H1 (cell line): Measurements from ENCODE around the gene PCDH9. TPM values are rescaled to one million over a fixed set of nuclear protein-coding genes. Genes with fewer than 3 reads are reported as not detected.
"Not testable (repeated sequence)": the region's sequence is repeated elsewhere in the genome, so short reads cannot be mapped to it uniquely, and the experiment has no call there.

Experiments used
- CTCF ChIA-PET: fragments of 300-600 bp; sonication (Branson Sonifier 250); formaldehyde crosslinking; loops from one replicate; lab custom pipeline; 2021; ENCODE audit not compliant: partially characterized antibody; lab: Charles Lee
- POLR2A ChIA-PET: fragments of 300-600 bp; sonication (Branson Sonifier 250); formaldehyde crosslinking; loops from one replicate; lab custom pipeline; 2021; ENCODE audit warnings: inconsistent platforms; ENCODE audit not compliant: partially characterized antibody; lab: Charles Lee
- DNase-seq, 2 experiments: peaks; one replicate each; pipeline versions ENCODE4 v3.0.0 to v3.0.0-alpha.2; 2010 to 2022; ENCODE audit warnings: low spot score in 2 of 2, low read depth in 1 of 2, mixed read lengths in 1 of 2
- FAIRE-seq: peaks from 2 replicates; lab custom pipeline; 2011; peaks lifted over from hg19 to GRCh38; lab: Jason Lieb, UNC
- H2AFZ ChIP-seq: 2 replicates; pipeline ENCODE4 v1.8.1; 2012; ENCODE audit warnings: low read length, inconsistent platforms
- H2AK5ac ChIP-seq: 2 replicates; pipeline ENCODE4 v1.6.1; 2013; ENCODE audit warnings: low read depth, low read length
- H2BK120ac ChIP-seq: replicated peaks from 2 replicates; pipeline ENCODE3; 2013; ENCODE audit warnings: low read depth, low read length, inconsistent platforms
- H2BK12ac ChIP-seq: 2 replicates; pipeline ENCODE4 v1.6.1; 2013; ENCODE audit warnings: low read depth, low read length
- H2BK15ac ChIP-seq: 2 replicates; pipeline ENCODE4 v1.6.1; 2013; ENCODE audit warnings: low read length
- H2BK20ac ChIP-seq: 2 replicates; pipeline ENCODE4 v1.6.1; 2013; ENCODE audit warnings: low read length
- H2BK5ac ChIP-seq: 2 replicates; pipeline ENCODE4 v1.6.1; 2013; ENCODE audit warnings: low read depth, low read length
- H3K14ac ChIP-seq: 2 replicates; pipeline ENCODE4 v1.6.1; 2013; ENCODE audit warnings: inconsistent platforms; ENCODE audit not compliant: insufficient read length
- H3K18ac ChIP-seq: 2 replicates; pipeline ENCODE4 v1.6.1; 2013; ENCODE audit warnings: low read length; ENCODE audit errors: extremely low read depth
- H3K23ac ChIP-seq: 2 replicates; pipeline ENCODE4 v1.6.1; 2013; ENCODE audit warnings: inconsistent platforms; ENCODE audit not compliant: insufficient read length
- H3K23me2 ChIP-seq: 2 replicates; pipeline ENCODE4 v1.6.1; 2013; ENCODE audit warnings: low read depth, low read length
- H3K27ac ChIP-seq: 2 replicates; pipeline ENCODE4 v1.6.1; 2011; ENCODE audit warnings: low read depth, low read length, inconsistent platforms
- H3K27me3 ChIP-seq, 4 experiments: replicated peaks in 1 of 4; 1 replicate in 1 of 4; 2 replicates in 3 of 4; pipeline versions ENCODE4 v1.6.1 to v1.8.1; 2011 to 2013; ENCODE audit warnings: low read length in 3 of 4, mild to moderate bottlenecking in 3 of 4, inconsistent platforms in 2 of 4, mixed read lengths in 2 of 4, moderate library complexity in 1 of 4; ENCODE audit not compliant: control insufficient read depth in 3 of 4, insufficient read depth in 3 of 4; ENCODE audit errors: extremely low read depth in 1 of 4
- H3K36me3 ChIP-seq, 4 experiments: 2 replicates each; pipeline versions ENCODE4 v1.6.1 to v1.8.1; 2011 to 2013; ENCODE audit warnings: mild to moderate bottlenecking in 4 of 4, low read length in 3 of 4, moderate library complexity in 2 of 4, control low read depth in 1 of 4, inconsistent platforms in 1 of 4; ENCODE audit not compliant: insufficient read depth in 4 of 4, control insufficient read depth in 2 of 4
- H3K4ac ChIP-seq: replicated peaks from 2 replicates; pipeline ENCODE3; 2013; ENCODE audit warnings: low read length, low read depth, mixed read lengths, inconsistent platforms; ENCODE audit not compliant: insufficient read length
- H3K4me1 ChIP-seq, 4 experiments: replicated peaks in 1 of 4; 1 replicate in 1 of 4; 2 replicates in 3 of 4; pipeline versions ENCODE4 v1.6.1 to v1.8.1; 2011 to 2013; ENCODE audit warnings: low read length in 3 of 4, inconsistent platforms in 2 of 4, mixed read lengths in 1 of 4; ENCODE audit not compliant: insufficient read depth in 4 of 4, control insufficient read depth in 3 of 4
- H3K4me2 ChIP-seq, 2 experiments: 2 replicates each; pipeline versions ENCODE4 v1.6.1 to v1.8.1; 2011 to 2013; ENCODE audit warnings: low read depth in 2 of 2, low read length in 2 of 2, control low read depth in 1 of 2, inconsistent platforms in 1 of 2, mild to moderate bottlenecking in 1 of 2; ENCODE audit not compliant: insufficient read depth in 1 of 2
- H3K4me3 ChIP-seq, 4 experiments: fragments of 200-600, 300-600 bp in 1 of 4; sonication (generic), shearing (Covaris generic), sonication (Bioruptor Twin) in 1 of 4; 2 replicates each; pipeline versions ENCODE4 v1.5.1 to v1.8.1; 2011 to 2016; ENCODE audit warnings: low read length in 4 of 4, low read depth in 3 of 4, control low read depth in 2 of 4, inconsistent platforms in 2 of 4, mild to moderate bottlenecking in 2 of 4, mixed read lengths in 1 of 4, moderate library complexity in 1 of 4; ENCODE audit not compliant: insufficient read depth in 2 of 4; ENCODE audit errors: extremely low read depth in 1 of 4
- H3K56ac ChIP-seq: replicated peaks from 2 replicates; pipeline ENCODE3; 2013; ENCODE audit warnings: low read depth, mild to moderate bottlenecking, mixed read lengths, low read length, inconsistent platforms; ENCODE audit not compliant: insufficient read length
- H3K79me1 ChIP-seq: 2 replicates; pipeline ENCODE4 v1.6.1; 2013; ENCODE audit warnings: low read depth, low read length, control low read depth
- H3K79me2 ChIP-seq, 2 experiments: 2 replicates each; pipeline versions ENCODE4 v1.6.1 to v1.8.1; 2012 to 2013; ENCODE audit warnings: low read length in 2 of 2, mild to moderate bottlenecking in 2 of 2, inconsistent platforms in 1 of 2; ENCODE audit not compliant: insufficient read depth in 2 of 2, control insufficient read depth in 1 of 2
- H3K9ac ChIP-seq, 4 experiments: replicated peaks in 1 of 4; 1 replicate in 1 of 4; 2 replicates in 3 of 4; pipeline versions ENCODE4 v1.6.1 to v1.8.1; 2011 to 2013; ENCODE audit warnings: low read depth in 3 of 4, low read length in 3 of 4, control low read depth in 2 of 4, mild to moderate bottlenecking in 2 of 4, moderate library complexity in 2 of 4, inconsistent platforms in 1 of 4; ENCODE audit errors: extremely low read depth in 1 of 4
- H3K9me3 ChIP-seq, 2 experiments: 2 replicates each; pipeline versions ENCODE4 v1.6.1 to v1.8.1; 2012 to 2013; ENCODE audit warnings: mild to moderate bottlenecking in 2 of 2, moderate library complexity in 2 of 2, control low read depth in 1 of 2, inconsistent platforms in 1 of 2, low read depth in 1 of 2, low read length in 1 of 2, mixed read lengths in 1 of 2; ENCODE audit not compliant: insufficient read depth in 2 of 2
- H4K20me1 ChIP-seq, 2 experiments: replicated peaks in 1 of 2; 2 replicates each; pipeline versions ENCODE3 to v1.8.1; 2011 to 2013; ENCODE audit warnings: inconsistent platforms in 2 of 2, low read length in 2 of 2, mild to moderate bottlenecking in 1 of 2; ENCODE audit not compliant: insufficient read depth in 2 of 2, control insufficient read depth in 1 of 2
- H4K5ac ChIP-seq: 2 replicates; pipeline ENCODE4 v1.6.1; 2013; ENCODE audit warnings: low read length, low read depth, mixed read lengths, inconsistent platforms; ENCODE audit not compliant: insufficient read length
- H4K8ac ChIP-seq: 2 replicates; pipeline ENCODE4 v1.8.0; 2013; ENCODE audit warnings: mild to moderate bottlenecking, moderate library complexity, low read length, inconsistent platforms; ENCODE audit not compliant: insufficient read depth; ENCODE audit errors: extremely low read depth
- H4K91ac ChIP-seq: replicated peaks from 2 replicates; pipeline ENCODE3; 2013; ENCODE audit warnings: low read length, mixed read lengths, inconsistent platforms; ENCODE audit not compliant: insufficient read length
- WGBS, 2 experiments: shearing (Covaris generic) in 1 of 2; methylation state at CpG; one replicate each; pipeline versions ENCODE4 v1.1.6 to v1.1.7; 2013 to 2015; ENCODE audit warnings: low lambda C conversion rate in 2 of 2, mixed read lengths in 2 of 2, inconsistent platforms in 1 of 2, low coverage in 1 of 2, missing lambda C conversion rate in 1 of 2; ENCODE audit not compliant: insufficient replicate concordance in 2 of 2, insufficient coverage in 1 of 2, insufficient read length in 1 of 2; ENCODE audit errors: extremely low coverage in 1 of 2, missing lambda C conversion rate in 1 of 2; 5-methylcytosine and 5-hydroxymethylcytosine counted together
- polyA plus RNA-seq, 7 experiments: library from polyadenylated mRNA; depleted of rRNA in 3 of 7; stranded (reverse) in 5 of 7; unstranded in 2 of 7; fragments of >200 nt in 5 of 7; fragments of 200-250 nt in 2 of 7; gene quantifications; 1 replicate in 5 of 7; 2 replicates in 1 of 7; 4 replicates in 1 of 7; pipeline versions ENCODE4 v1.2.1 to v1.2.3, GENCODE V29; 2011 to 2013; ENCODE audit warnings: missing spikeins in 2 of 7, mixed read lengths in 2 of 7
- total RNA-seq: library from RNA; stranded (reverse); fragmentation: NEBNext Ultra II Directional; extraction: Animal tissue kit (Norgen Biotek cat#: 25700); gene quantifications from 2 replicates; pipeline ENCODE4 v1.2.1, GENCODE V29; 2021

Gene PCDH9
- total and polyA plus RNA-seq, 2 of the 8 experiments (the other 6 are each of a cell fraction or from before 2014, with no cell fraction given): 0.12 to 0.60 TPM

DNA sequence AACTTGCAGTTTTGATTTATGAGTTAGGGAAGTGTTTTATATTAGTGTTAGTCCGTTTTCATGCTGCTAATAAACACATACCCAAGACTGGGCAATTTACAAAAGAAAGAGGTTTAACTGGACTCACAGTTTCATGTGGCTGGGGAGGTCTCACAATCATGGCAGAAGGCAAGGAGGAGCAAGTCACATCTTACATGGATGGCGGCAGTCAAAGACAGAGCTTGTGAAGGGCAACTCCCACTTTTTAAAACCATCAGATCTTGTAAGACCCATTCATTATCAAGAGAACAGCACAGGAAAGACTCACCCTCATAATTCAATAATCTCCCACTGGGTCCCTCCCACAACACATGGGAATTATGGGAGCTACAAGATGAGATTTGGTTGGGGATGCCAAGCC lies 349.0 kb downstream of the PCDH9 start:
- DNase-seq, H3K23ac ChIP-seq, H3K79me1 ChIP-seq, H3K4me1 ChIP-seq, POLR2A ChIA-PET, H3K18ac ChIP-seq, H2BK20ac ChIP-seq, H3K4me2 ChIP-seq, H3K9me3 ChIP-seq, H2BK5ac ChIP-seq, H3K14ac ChIP-seq, H3K36me3 ChIP-seq, H4K20me1 ChIP-seq, H2BK12ac ChIP-seq, H4K5ac ChIP-seq, CTCF ChIA-PET, H4K8ac ChIP-seq, H3K4ac ChIP-seq, H3K9ac ChIP-seq, H2BK120ac ChIP-seq, H3K56ac ChIP-seq, H2AFZ ChIP-seq, H3K27me3 ChIP-seq, H3K23me2 ChIP-seq, H3K27ac ChIP-seq, H3K4me3 ChIP-seq, H4K91ac ChIP-seq, H3K79me2 ChIP-seq, H2AK5ac ChIP-seq, H2BK15ac ChIP-seq, FAIRE-seq: not testable (repeated sequence)
- 85% methylated on average over 2 of the region's 2 CpGs; no CpG with 5 or more reads in 1 of the 2 experiments for WGBS, 2 experiments
